SHP77 treated with DMSO at 0.1 percent for 48 hours (cell line): ENCODE measurements around the gene DPH2.

Experiments
- DNase-seq: peaks from one replicate; lab custom pipeline; 2025; lab: John Stamatoyannopoulos, UW

DPH2 gene

DNA sequence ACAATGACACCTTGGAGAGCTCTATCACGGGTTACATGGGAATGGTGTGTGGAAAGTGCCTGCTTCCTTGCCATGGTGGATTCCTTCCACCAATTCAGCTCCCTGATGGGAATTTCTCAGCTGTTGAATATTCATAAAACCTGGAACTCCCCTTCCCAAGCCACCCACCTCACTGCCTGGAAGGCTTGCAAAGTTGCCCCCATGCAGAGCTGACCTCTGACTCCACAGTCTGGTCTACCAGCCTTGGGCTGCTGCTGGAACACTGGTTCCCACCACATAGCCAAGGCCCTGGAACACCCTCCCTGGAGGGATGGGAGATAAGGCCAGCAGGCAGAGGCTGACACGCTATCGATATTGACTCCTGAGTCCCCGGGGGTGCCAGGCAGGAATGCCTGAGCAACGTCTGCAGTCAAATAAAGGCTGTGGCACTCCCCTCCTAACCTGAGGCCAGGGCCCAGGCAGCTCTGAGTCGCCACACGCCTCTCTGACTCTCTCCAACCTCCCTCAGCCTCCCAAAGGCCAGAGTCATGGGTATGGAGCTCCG, 30.4 kb downstream of the DPH2 start:
- no peak for DNase-seq

- no peak for DNase-seq
Observed at GRCh38 chr1:44002165-44002564, 32.4 kb downstream of the DPH2 start.

DNA sequence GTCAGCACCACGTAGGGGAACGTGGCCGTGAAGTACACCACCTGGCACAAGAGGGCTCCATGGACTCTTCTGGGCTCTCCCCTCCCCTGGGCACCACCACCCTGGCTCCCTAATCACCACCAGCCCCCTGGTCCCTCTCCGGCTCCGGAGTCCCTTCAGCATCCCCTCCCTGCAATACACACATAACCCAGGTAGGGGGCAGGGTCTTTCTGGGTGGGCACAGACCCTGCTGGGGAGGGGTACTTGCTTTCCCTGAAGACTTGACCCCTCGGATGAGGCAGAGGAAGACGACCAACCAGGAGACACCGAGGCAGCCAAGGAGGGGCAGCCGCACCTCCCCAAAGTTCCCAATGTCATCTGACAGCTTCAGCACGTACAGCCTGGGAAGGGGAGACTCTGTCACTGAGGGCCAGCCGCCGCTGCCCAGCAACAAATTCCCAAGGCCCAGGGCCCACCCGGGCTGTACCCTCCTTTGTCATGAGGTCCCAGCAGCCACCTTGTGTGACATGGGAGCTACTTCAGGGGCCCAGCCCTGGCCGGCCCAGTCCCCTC, 32.9 kb downstream of the DPH2 start:
- no peak for DNase-seq

GRCh38 chr1:44008259-44008658, 38.4 kb downstream of the DPH2 start:
- DNase-seq, result no peak

GRCh38 chr1:44010935-44011471, 41.2 kb downstream of the DPH2 start:
- DNase-seq, result no peak

DNA sequence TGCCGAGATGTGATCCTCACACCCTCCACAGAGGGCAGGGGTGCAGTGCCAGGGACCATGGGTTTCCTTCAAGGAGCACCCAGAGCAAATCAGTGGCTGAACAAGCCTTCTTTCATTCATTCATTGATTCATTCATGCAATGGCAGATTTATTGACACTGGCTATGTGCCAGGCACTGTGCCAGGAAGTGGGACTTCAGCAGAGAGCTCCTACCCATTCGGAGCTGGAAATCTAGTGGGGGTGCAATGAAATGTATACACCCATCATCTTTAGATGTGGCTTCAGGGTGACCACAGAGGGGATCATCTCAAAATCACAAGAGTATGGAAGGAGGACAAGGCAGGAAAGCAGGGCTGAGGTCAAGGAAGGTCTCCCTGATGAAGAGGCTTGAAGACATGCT, 42.6 kb downstream of the DPH2 start:
- peak; percentile 25 for DNase-seq

DNA sequence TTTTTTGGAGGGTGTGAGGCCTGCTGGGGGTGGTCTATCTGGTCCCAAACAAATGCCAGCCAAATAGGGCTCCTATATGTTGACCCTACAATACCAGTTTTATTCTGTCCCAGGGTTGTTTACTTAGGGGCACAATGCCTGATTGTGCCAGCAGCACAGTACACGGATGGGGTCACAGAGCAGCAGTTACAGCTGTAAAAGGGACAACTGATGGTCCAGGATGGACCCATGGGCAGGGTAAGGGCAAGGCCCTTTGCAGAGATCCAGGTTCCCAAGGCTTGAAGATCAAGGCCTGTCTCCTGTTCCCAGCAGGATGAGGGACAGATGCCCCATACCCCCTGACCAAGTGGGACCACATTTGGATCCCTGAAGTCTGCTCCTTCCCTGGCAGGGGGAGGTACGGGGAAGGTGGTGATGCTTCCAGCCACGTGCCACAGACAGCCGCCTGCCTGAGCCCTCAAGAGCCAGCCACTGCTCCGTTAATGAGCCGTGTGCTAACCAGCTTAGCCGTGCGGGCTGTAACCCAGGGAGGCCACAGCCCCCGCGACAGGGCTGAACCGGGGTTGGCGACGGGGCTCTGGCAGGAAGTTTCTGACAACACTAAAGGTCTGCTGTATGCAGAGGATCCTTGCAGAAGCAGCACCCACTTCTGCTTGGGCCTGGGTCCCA, 43.3 kb downstream of the DPH2 start:
- DNase-seq, result no peak

- no peak for DNase-seq
Observed at GRCh38 chr1:44013949-44014348, 44.1 kb downstream of the DPH2 start.

- no peak for DNase-seq
Observed at GRCh38 chr1:44014365-44015104, 44.7 kb downstream of the DPH2 start.

DNA sequence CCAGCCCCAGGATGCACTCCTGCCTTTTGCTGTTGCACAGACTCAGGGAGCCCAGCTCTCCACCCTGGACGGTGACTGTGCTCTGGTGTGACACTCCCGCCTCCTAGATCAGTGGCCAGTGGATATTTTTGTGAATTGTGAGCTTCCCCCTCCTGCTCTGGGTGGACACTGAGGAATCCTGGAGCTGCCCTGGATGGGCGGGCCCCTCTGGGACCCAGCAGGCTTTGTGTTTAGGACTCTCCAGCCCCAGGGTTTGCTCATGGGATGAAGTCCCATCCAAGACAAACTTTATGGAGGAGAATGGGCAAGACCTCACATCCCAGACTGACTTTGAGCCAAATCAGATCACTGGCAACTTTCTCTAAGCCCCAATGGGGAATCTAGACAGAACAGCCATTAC, 45.4 kb downstream of the DPH2 start:
- no peak for DNase-seq

- DNase-seq, result no peak
Observed at GRCh38 chr1:44016041-44016889, 46.5 kb downstream of the DPH2 start.

DNA sequence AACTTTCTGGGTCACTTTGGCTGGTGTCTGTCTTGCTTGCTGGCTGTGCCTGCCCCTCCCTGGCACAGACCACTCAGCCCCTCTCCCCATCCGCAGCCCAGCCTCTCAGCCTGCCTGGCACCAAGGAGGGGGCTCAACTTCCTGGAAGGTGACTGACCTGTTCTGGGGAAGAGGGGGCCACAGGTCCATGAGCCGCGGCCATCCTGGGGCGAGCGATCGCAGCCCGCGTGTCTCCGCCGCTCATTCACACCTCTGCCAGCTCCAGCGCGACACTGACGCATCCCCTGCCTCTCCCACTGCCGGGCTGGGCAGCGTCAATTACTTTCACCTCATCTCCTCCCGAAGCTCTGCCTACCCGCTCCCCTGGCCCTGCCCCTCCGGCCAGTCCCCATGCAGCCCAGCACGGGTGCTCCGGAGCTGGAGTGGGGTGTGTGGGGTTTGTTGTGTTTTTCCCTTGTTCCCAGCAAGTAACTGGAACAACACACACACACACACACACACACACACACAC, 47.1 kb downstream of the DPH2 start:
- no peak for DNase-seq

DNA sequence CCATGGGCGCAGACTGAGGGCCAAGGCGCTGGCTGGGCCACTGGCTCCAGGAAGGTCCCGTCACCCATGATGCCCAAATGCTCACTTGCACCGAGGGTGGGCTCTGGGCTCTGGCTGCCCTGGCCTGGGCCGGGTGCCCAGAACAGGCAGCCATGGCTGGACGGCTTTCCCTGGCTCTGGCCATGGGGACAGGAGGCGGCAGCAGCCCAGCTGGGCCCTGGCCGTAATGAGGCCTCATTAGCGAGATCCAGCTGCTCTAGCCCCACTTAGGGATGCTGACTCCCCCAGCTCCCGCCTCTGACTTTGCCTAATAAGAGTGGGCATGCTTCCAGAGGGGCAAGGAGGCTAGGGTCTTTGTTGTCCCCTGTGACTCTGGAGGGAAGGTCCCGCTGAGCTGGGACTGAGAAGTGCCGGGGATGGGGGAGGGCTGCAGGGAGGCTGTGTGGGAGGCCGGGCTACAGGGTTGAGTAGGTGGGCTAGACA, 49.7 kb downstream of the DPH2 start:
- no peak for DNase-seq

DNA sequence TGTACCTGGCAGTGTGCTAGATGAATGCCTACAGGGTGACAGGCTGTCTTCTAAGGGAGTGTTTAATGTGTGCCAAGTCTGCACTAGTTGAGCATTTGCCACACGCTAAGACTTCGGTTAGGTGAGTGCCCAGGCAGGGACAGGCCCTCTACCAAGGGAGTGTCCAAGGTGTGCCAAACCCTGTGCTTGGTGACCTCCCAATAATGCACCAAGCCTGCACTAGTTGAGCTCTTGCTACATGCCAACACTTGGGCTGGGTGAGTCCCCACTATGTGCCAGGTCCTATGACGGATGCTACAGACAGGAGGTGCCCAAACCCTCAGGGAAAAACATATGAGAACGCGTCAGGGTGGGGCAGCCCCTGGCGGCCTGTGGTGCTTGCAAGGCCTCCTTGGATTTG, 50.7 kb downstream of the DPH2 start:
- DNase-seq, result no peak

- DNase-seq, result no peak
Observed at GRCh38 chr1:44021156-44021555, 51.3 kb downstream of the DPH2 start.

GRCh38 chr1:44021581-44022321, 51.9 kb downstream of the DPH2 start:
- DNase-seq, result no peak
